GM12872 (cell line): ENCODE data around the gene COL3A1.

Experiments used
- TF ChIP-seq, protein P1 (sequence below): IDR thresholded peaks from 3 replicates; pipeline ENCODE4 v1.5.1; 2011; ENCODE audit warnings: low read depth, mild to moderate bottlenecking, low read length, moderate library complexity; ENCODE audit not compliant: insufficient read depth

COL3A1 gene

GRCh38 chr2:188952901-188953300 lies 21.3 kb upstream of the COL3A1 start:
- TF ChIP-seq, protein P1, sequence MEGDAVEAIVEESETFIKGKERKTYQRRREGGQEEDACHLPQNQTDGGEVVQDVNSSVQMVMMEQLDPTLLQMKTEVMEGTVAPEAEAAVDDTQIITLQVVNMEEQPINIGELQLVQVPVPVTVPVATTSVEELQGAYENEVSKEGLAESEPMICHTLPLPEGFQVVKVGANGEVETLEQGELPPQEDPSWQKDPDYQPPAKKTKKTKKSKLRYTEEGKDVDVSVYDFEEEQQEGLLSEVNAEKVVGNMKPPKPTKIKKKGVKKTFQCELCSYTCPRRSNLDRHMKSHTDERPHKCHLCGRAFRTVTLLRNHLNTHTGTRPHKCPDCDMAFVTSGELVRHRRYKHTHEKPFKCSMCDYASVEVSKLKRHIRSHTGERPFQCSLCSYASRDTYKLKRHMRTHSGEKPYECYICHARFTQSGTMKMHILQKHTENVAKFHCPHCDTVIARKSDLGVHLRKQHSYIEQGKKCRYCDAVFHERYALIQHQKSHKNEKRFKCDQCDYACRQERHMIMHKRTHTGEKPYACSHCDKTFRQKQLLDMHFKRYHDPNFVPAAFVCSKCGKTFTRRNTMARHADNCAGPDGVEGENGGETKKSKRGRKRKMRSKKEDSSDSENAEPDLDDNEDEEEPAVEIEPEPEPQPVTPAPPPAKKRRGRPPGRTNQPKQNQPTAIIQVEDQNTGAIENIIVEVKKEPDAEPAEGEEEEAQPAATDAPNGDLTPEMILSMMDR, result no peak

DNA sequence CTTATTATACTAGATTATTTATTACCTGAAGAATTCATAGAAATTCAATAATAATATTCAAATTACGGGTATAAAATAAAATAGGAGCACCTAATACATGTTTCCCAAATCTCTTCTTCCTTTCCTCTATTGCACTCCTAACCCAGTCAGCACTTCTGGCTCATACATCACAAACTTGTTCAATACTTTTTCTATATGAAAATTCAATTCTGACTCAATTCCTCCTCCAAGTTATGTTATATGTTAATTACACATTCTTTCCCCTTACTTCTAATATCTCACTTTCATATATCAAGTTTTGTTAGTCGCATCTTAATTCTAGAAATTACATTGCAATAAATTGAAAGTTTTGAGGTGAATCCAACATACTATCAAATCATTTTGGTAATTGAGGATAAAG lies 17.9 kb upstream of the COL3A1 start:
- TF ChIP-seq, protein P1, result no peak

GRCh38 chr2:188956961-188957360 lies 17.2 kb upstream of the COL3A1 start:
- TF ChIP-seq, protein P1, result no peak

GRCh38 chr2:188957646-188958045 lies 16.5 kb upstream of the COL3A1 start:
- TF ChIP-seq, protein P1, result no peak

GRCh38 chr2:188963741-188964140 lies 10.4 kb upstream of the COL3A1 start:
- TF ChIP-seq, protein P1, result no peak

DNA sequence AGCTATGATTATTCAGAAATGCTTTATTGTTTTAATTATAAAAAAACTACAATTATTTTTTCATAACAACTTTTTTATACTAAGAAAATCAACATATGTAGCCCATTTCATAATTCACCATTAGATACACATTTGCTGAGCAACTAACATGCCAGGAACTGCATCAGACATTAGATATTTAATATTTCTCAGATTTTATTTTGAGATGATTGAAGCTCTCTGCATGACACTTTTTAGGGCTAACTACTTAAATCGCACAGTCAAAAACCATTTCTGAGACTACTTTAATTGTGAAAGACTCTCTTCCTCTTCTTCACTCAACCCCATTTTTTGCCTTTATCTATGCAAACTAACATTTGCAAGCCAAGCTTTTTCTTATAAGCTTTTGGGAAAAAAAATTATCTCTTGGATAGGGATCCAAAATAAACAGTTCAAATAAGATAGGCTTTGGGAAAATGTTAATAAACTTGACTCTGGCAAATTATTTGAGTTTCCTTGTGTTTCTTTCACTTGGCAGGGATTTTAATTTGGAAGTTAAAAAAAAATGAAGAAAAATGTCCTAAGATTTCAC lies 9.1 kb upstream of the COL3A1 start:
- TF ChIP-seq, protein P1, result no peak

DNA sequence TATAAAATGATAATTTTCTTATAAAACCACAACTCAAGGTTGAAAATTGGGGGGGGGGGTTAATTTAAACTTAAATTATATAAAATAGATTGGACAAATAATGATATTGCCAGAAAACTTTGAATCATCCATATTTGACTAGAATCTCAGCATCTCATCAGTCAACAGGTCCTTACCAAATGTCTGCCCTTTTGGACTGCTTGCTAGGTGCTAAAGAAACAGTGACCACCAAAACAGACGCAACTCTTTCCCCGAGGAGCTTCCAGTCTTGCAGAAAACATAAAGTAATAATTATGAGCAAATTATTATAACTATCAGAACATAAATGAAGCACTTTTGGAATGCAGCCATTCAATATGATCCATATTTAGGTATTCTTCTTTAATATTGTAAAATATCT lies 8.6 kb upstream of the COL3A1 start:
- TF ChIP-seq, protein P1, result no peak
